H1 (cell line): Measurements from ENCODE around the gene ERCC1. TPM values are rescaled to one million over a fixed set of nuclear protein-coding genes. Genes with fewer than 3 reads are reported as not detected.

Experiments used
- CHD7 ChIP-seq: fragments of 300-600 bp; sonication (generic); IDR thresholded peaks from 2 replicates; pipeline ENCODE4 v1.7.1; 2012; ENCODE audit warnings: low read length, moderate library complexity, mild to moderate bottlenecking, inconsistent platforms; ENCODE audit not compliant: insufficient replicate concordance
- CTCF ChIP-seq, 3 experiments: IDR thresholded peaks; 1 replicate in 2 of 3; 2 replicates in 1 of 3; pipeline versions ENCODE4 v1.5.1 to v1.6.1; 2011; ENCODE audit warnings: low read length in 3 of 3, mild to moderate bottlenecking in 3 of 3, inconsistent platforms in 2 of 3, low read depth in 1 of 3, moderate library complexity in 1 of 3; ENCODE audit not compliant: insufficient read depth in 1 of 3; ENCODE audit errors: control extremely low read depth in 1 of 3
- EZH2 ChIP-seq: fragments of 200-600 bp; sonication (generic); IDR thresholded peaks from 2 replicates; pipeline ENCODE4 v1.7.1; 2012; ENCODE audit warnings: low read depth, mild to moderate bottlenecking, moderate library complexity, low read length, inconsistent platforms; ENCODE audit not compliant: severe bottlenecking
- GTF2F1 ChIP-seq: IDR thresholded peaks from 2 replicates; pipeline ENCODE4 v1.6.1; 2012; ENCODE audit warnings: low read depth, low read length, improper control_type of control experiment, borderline replicate concordance
- HDAC2 ChIP-seq, 2 experiments: fragments of 300-600 bp in 1 of 2; sonication (generic) in 1 of 2; IDR thresholded peaks; 2 replicates each; pipeline ENCODE4 v1.6.1; 2011 to 2012; ENCODE audit warnings: low read depth in 2 of 2, low read length in 2 of 2, mild to moderate bottlenecking in 2 of 2, moderate library complexity in 2 of 2, borderline replicate concordance in 1 of 2, inconsistent platforms in 1 of 2
- KDM1A ChIP-seq: fragments of 200-600, 300-600 bp; sonication (generic); IDR thresholded peaks from 2 replicates; pipeline ENCODE4 v1.7.1; 2016; ENCODE audit warnings: mild to moderate bottlenecking, low read length, borderline replicate concordance
- POLR2AphosphoS5 ChIP-seq: IDR thresholded peaks from 2 replicates; pipeline ENCODE4 v1.6.1; 2011; ENCODE audit warnings: low read depth, low read length
- SAP30 ChIP-seq: fragments of 300-600 bp; sonication (generic); IDR thresholded peaks from 2 replicates; pipeline ENCODE4 v1.7.1; 2012; ENCODE audit warnings: low read length, moderate library complexity, mild to moderate bottlenecking, inconsistent platforms; ENCODE audit not compliant: insufficient read depth, insufficient replicate concordance
- polyA plus RNA-seq, 7 experiments: library from polyadenylated mRNA; depleted of rRNA in 3 of 7; stranded (reverse) in 5 of 7; unstranded in 2 of 7; fragments of >200 nt in 5 of 7; fragments of 200-250 nt in 2 of 7; gene quantifications; 1 replicate in 5 of 7; 2 replicates in 1 of 7; 4 replicates in 1 of 7; pipeline versions ENCODE4 v1.2.1 to v1.2.3, GENCODE V29; 2011 to 2013; ENCODE audit warnings: missing spikeins in 2 of 7, mixed read lengths in 2 of 7
- total RNA-seq: library from RNA; stranded (reverse); fragmentation: NEBNext Ultra II Directional; extraction: Animal tissue kit (Norgen Biotek cat#: 25700); gene quantifications from 2 replicates; pipeline ENCODE4 v1.2.1, GENCODE V29; 2021

The ERCC1 gene
- total and polyA plus RNA-seq, 2 of the 8 experiments (the other 6 are each of a cell fraction or from before 2014, with no cell fraction given) = 44.7 to 94.2 TPM

GRCh38 chr19:45467115-45467455, 43.4 kb upstream of the ERCC1 start (continued):
- TF ChIP-seq CHD7 (no peak), KDM1A (peak; percentile 17; the same call in 1 of the 2 replicates), CTCF (IDR thresholded peaks at IDR 0.05; ENCODE audit: control extremely low read depth in 1 of 3, insufficient read depth in 1 of 3, low read depth in 1 of 3, low read length in 3 of 3) (no peak), GTF2F1 (no peak), HDAC2 (IDR thresholded peaks at IDR 0.05; ENCODE audit: borderline replicate concordance in 1 of 2, low read depth in 2 of 2, low read length in 2 of 2) (0 out of 4 replicates have a peak, but pooled peaks of 1 of the 2 experiments have one; percentile 74), SAP30 (no peak), POLR2AphosphoS5 (no peak), EZH2 (no peak)
